ENCODE results near the gene CEP57L1. TPM values are rescaled to one million over a fixed set of nuclear protein-coding genes. Genes with fewer than 3 reads are reported as not detected.

CEP57L1 gene
- total RNA-seq, 1 donor from 2014 or later, result 13.2 TPM

- Mint-ChIP-seq H3K27me3 (ENCODE audit: unreplicated experiment) (peaks cover 7% of the 10 kb centered on the region), H3K9me3 (ENCODE audit: unreplicated experiment) (no peaks in the 10 kb centered on the region), H3K4me3 (ENCODE audit: unreplicated experiment) (no peak overlapping the region), H3K27ac (ENCODE audit: unreplicated experiment) (no peak overlapping the region), H3K4me1 (ENCODE audit: unreplicated experiment) (no peaks in the 10 kb centered on the region), H3K36me3 (ENCODE audit: unreplicated experiment) (no peaks in the 10 kb centered on the region)
- TF ChIP-seq, protein P1, sequence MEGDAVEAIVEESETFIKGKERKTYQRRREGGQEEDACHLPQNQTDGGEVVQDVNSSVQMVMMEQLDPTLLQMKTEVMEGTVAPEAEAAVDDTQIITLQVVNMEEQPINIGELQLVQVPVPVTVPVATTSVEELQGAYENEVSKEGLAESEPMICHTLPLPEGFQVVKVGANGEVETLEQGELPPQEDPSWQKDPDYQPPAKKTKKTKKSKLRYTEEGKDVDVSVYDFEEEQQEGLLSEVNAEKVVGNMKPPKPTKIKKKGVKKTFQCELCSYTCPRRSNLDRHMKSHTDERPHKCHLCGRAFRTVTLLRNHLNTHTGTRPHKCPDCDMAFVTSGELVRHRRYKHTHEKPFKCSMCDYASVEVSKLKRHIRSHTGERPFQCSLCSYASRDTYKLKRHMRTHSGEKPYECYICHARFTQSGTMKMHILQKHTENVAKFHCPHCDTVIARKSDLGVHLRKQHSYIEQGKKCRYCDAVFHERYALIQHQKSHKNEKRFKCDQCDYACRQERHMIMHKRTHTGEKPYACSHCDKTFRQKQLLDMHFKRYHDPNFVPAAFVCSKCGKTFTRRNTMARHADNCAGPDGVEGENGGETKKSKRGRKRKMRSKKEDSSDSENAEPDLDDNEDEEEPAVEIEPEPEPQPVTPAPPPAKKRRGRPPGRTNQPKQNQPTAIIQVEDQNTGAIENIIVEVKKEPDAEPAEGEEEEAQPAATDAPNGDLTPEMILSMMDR (IDR thresholded peaks at IDR 0.05), result no peak
- DNase-seq (ENCODE audit: extremely low spot score, unreplicated experiment), result no peak
Observed at GRCh38 chr6:109202409-109203264, 107.3 kb downstream of the CEP57L1 start.

GRCh38 chr6:109204511-109204910 lies 109.2 kb downstream of the CEP57L1 start:
- TF ChIP-seq, protein P1 (IDR thresholded peaks at IDR 0.05), result no peak
- no peaks in the 10 kb centered on the region for H3K36me3 Mint-ChIP-seq (ENCODE audit: unreplicated experiment)
- H3K27ac Mint-ChIP-seq (ENCODE audit: unreplicated experiment), result no peak overlapping the region
- no peaks in the 10 kb centered on the region for H3K9me3 Mint-ChIP-seq (ENCODE audit: unreplicated experiment)
- no peaks in the 10 kb centered on the region for H3K4me1 Mint-ChIP-seq (ENCODE audit: unreplicated experiment)
- DNase-seq (ENCODE audit: extremely low spot score, unreplicated experiment), result no peak
- peaks cover 11% of the 10 kb centered on the region for H3K27me3 Mint-ChIP-seq (ENCODE audit: unreplicated experiment)
- H3K4me3 Mint-ChIP-seq (ENCODE audit: unreplicated experiment), result no peak overlapping the region

GRCh38 chr6:109212683-109213082 lies 117.4 kb downstream of the CEP57L1 start:
- H3K27ac Mint-ChIP-seq (ENCODE audit: unreplicated experiment), result no peak overlapping the region
- peaks cover 32% of the 10 kb centered on the region for H3K27me3 Mint-ChIP-seq (ENCODE audit: unreplicated experiment)
- H3K9me3 Mint-ChIP-seq (ENCODE audit: unreplicated experiment), result peaks cover 16% of the 10 kb centered on the region
- no peak overlapping the region for H3K4me3 Mint-ChIP-seq (ENCODE audit: unreplicated experiment)
- H3K4me1 Mint-ChIP-seq (ENCODE audit: unreplicated experiment), result no peaks in the 10 kb centered on the region
- H3K36me3 Mint-ChIP-seq (ENCODE audit: unreplicated experiment), result peaks cover 3% of the 10 kb centered on the region
- no peak for DNase-seq (ENCODE audit: extremely low spot score, unreplicated experiment)
- TF ChIP-seq, protein P1 (IDR thresholded peaks at IDR 0.05), result no peak

Other genes starting within 250 kb of the CEP57L1 start
- 7.6 and 8.3 TPM in 2 replicates for gene ARMC2, start 247.1 kb upstream of the CEP57L1 start, total RNA-seq
- gene SESN1, start 661 bp upstream of the CEP57L1 start, total RNA-seq, result 9.4 and 13.2 TPM in 2 replicates

Data from osteocyte (in vitro differentiated cells).